ENCODE data around the gene RAPGEF6.

The RAPGEF6 gene

GRCh38 chr5:131640043-131640856 lies 5.2 kb upstream of the RAPGEF6 start:
- Histone ChIP-seq H3K36me3 (ENCODE audit: control insufficient read depth, insufficient read depth, low read length) (peaks cover 10% of the 10 kb centered on the region), H3K4me3 (ENCODE audit: extremely low read depth, insufficient read depth, low read length, poor library complexity, severe bottlenecking) (no peak overlapping the region), H3K4me1 (ENCODE audit: control insufficient read depth, insufficient read depth, low read length, poor library complexity, severe bottlenecking) (no peaks in the 10 kb centered on the region), H3K9me3 (ENCODE audit: control insufficient read depth, low read length) (no peaks in the 10 kb centered on the region), H3K27ac (ENCODE audit: low read depth, low read length, severe bottlenecking) (no peak overlapping the region)
- WGBS, 2 experiments (ENCODE audit: insufficient coverage in 2 of 2): 92 to 100% methylated on average over 2 of the region's 5 CpGs

DNA sequence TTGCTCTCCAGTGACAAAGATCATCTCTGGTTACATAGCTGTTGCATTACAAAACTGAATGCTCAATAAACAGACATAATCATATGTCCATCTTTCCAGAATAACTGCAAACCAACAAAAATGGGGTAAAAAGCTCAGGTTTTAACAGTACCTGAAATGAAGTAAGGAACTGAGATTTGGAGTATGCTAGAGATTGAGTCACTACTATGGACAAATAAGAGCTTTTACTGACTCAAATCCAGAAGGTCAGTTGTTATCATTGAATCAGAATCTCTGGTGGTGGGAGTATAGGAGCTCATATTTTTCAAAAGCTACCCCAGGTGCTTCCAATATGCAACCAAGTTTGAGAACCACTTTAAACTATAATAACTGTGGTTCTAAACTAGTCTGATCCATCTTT lies 4.1 kb upstream of the RAPGEF6 start:
- no peak overlapping the region for H3K4me3 ChIP-seq (ENCODE audit: extremely low read depth, insufficient read depth, low read length, poor library complexity, severe bottlenecking)
- H3K9me3 ChIP-seq (ENCODE audit: control insufficient read depth, low read length): no peaks in the 10 kb centered on the region
- no peak overlapping the region for H3K27ac ChIP-seq (ENCODE audit: low read depth, low read length, severe bottlenecking)
- H3K4me1 ChIP-seq (ENCODE audit: control insufficient read depth, insufficient read depth, low read length, poor library complexity, severe bottlenecking): no peaks in the 10 kb centered on the region
- no peaks in the 10 kb centered on the region for H3K36me3 ChIP-seq (ENCODE audit: control insufficient read depth, insufficient read depth, low read length)

DNA sequence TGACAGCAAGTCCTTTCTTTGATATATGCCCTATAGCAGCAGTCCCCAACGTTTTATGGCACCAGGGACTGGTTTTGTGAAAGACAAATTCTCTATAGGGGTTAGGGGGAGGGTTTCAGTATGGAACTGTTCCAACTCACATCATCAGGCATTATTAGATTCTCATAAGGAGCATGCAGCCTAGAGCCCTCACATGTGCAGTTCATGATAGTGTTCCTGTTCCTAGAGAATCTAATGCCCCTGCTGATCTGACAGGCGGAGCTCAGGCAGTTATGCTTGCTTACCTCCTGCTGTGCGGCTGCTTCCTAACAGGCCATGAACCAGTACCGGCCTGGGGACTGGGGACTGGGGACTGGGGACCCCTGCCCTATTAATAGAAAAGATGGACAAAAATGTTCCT lies 2.7 kb upstream of the RAPGEF6 start:
- WGBS, 2 experiments (ENCODE audit: insufficient coverage in 2 of 2): 83 to 88% methylated on average over 1 to 2 of the region's 4 CpGs
- H3K36me3 ChIP-seq (ENCODE audit: control insufficient read depth, insufficient read depth, low read length): no peaks in the 10 kb centered on the region
- no peak overlapping the region for H3K4me3 ChIP-seq (ENCODE audit: extremely low read depth, insufficient read depth, low read length, poor library complexity, severe bottlenecking)
- no peak overlapping the region for H3K27ac ChIP-seq (ENCODE audit: low read depth, low read length, severe bottlenecking)
- peaks cover 6% of the 10 kb centered on the region for H3K4me1 ChIP-seq (ENCODE audit: control insufficient read depth, insufficient read depth, low read length, poor library complexity, severe bottlenecking)
- no peaks in the 10 kb centered on the region for H3K9me3 ChIP-seq (ENCODE audit: control insufficient read depth, low read length)

DNA sequence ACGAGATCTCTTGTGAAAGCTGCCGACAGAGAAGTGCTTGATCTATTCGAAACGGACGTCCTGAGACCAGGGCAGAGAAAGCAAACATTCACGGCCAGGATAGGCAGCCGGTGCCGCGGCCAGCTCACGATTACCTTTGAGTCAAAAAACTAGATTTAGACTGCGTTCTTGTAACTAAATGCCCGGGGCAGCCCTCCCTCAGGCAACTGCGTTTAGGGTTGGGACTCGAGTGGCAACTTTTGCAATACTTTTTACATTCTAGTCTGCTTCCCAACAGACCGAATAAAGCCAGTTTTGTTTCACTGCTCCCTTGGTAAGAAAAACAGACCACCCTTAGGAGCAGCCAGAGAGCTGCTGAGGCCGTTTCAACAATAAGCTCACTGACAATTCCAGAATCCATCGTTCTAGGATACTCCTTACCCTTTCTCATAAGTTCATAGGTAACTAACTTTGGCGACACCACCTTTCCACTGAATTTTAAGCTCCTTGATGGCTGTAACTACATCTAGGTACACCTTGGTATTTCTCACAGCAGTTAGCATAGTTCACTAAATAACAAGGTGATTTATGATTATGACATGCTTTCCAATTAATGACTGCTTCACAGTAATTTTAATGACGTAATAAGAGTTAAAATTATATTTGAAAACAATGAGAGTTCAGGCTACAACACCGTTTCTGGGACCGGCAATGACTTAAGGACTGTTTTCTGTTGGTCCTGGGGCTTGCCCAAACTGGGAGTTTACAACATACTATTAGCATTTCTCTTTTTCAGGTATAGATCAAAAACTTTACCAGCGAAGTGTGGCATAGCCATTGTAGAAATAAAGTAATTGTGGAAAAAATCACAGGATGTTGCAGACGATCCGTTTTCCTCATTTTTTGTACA lies 899 bp upstream of the RAPGEF6 start:
- Histone ChIP-seq H3K4me3 (ENCODE audit: extremely low read depth, insufficient read depth, low read length, poor library complexity, severe bottlenecking) (peak overlapping the region; percentile 86), H3K27ac (ENCODE audit: low read depth, low read length, severe bottlenecking) (peak overlapping the region; percentile 98), H3K36me3 (ENCODE audit: control insufficient read depth, insufficient read depth, low read length) (no peaks in the 10 kb centered on the region), H3K9me3 (ENCODE audit: control insufficient read depth, low read length) (no peaks in the 10 kb centered on the region), H3K4me1 (ENCODE audit: control insufficient read depth, insufficient read depth, low read length, poor library complexity, severe bottlenecking) (peaks cover 11% of the 10 kb centered on the region)
- WGBS, 2 experiments (ENCODE audit: insufficient coverage in 2 of 2): 0 to 1% methylated on average over 17 to 18 of the region's 24 CpGs

DNA sequence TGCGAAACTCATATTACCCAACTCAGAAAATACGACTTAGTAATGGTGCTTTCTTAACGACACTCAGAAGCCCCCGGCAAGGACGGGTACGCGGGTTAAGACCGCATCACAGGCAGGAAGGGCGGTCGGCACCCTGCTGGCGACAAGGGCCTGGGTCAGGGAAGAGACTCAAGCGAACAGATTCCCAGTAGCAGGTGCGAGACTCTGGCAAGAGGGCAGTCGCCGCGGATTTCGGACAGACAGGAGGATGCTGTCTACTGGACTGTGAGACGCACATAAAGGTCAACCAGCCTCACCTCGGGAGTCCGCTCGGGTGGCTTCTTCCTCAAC lies 398 bp downstream of the RAPGEF6 start:
- WGBS, 2 experiments (ENCODE audit: insufficient coverage in 2 of 2): 0% methylated on average over 19 to 21 of the region's 21 CpGs
- Histone ChIP-seq H3K4me1 (ENCODE audit: control insufficient read depth, insufficient read depth, low read length, poor library complexity, severe bottlenecking) (peaks cover 11% of the 10 kb centered on the region), H3K36me3 (ENCODE audit: control insufficient read depth, insufficient read depth, low read length) (no peaks in the 10 kb centered on the region), H3K9me3 (ENCODE audit: control insufficient read depth, low read length) (no peaks in the 10 kb centered on the region), H3K27ac (ENCODE audit: low read depth, low read length, severe bottlenecking) (peak overlapping the region; percentile 98), H3K4me3 (ENCODE audit: extremely low read depth, insufficient read depth, low read length, poor library complexity, severe bottlenecking) (peak overlapping the region; percentile 86)

GRCh38 chr5:131634238-131634637 lies 791 bp downstream of the RAPGEF6 start:
- peak overlapping the region; percentile 98 for H3K27ac ChIP-seq (ENCODE audit: low read depth, low read length, severe bottlenecking)
- WGBS, 2 experiments (ENCODE audit: insufficient coverage in 2 of 2): 10 to 12% methylated on average over 3 to 4 of the region's 4 CpGs
- peak overlapping the region; percentile 86 for H3K4me3 ChIP-seq (ENCODE audit: extremely low read depth, insufficient read depth, low read length, poor library complexity, severe bottlenecking)
- H3K36me3 ChIP-seq (ENCODE audit: control insufficient read depth, insufficient read depth, low read length): no peaks in the 10 kb centered on the region
- no peaks in the 10 kb centered on the region for H3K9me3 ChIP-seq (ENCODE audit: control insufficient read depth, low read length)
- H3K4me1 ChIP-seq (ENCODE audit: control insufficient read depth, insufficient read depth, low read length, poor library complexity, severe bottlenecking): peaks cover 11% of the 10 kb centered on the region

DNA sequence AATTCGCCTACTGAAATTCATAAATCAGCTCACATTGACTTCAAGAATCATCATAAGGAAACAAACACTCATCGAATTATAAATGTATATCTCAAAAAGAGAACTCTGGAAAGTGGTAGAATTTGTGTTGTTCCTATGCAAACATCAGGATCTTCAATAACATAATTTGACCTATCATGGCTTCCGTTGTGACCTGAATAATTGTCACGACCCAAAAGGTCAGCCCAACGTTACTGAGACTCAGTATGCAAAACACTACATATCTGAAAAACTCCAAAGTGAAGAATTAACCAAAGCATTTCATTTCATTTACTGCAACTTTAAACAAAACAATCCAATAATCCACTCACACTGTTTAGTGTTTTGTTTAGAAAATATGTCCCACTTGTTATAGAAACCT lies 1.2 kb downstream of the RAPGEF6 start:
- Histone ChIP-seq H3K4me1 (ENCODE audit: control insufficient read depth, insufficient read depth, low read length, poor library complexity, severe bottlenecking) (peaks cover 11% of the 10 kb centered on the region), H3K36me3 (ENCODE audit: control insufficient read depth, insufficient read depth, low read length) (no peaks in the 10 kb centered on the region), H3K9me3 (ENCODE audit: control insufficient read depth, low read length) (no peaks in the 10 kb centered on the region), H3K27ac (ENCODE audit: low read depth, low read length, severe bottlenecking) (no peak overlapping the region), H3K4me3 (ENCODE audit: extremely low read depth, insufficient read depth, low read length, poor library complexity, severe bottlenecking) (peak overlapping the region; percentile 86)
- WGBS, 2 experiments (ENCODE audit: insufficient coverage in 2 of 2): 20 to 58% methylated on average over 1 to 4 of the region's 5 CpGs

GRCh38 chr5:131630963-131631350 lies 4.1 kb downstream of the RAPGEF6 start:
- H3K9me3 ChIP-seq (ENCODE audit: control insufficient read depth, low read length): no peaks in the 10 kb centered on the region
- peaks cover 2% of the 10 kb centered on the region for H3K36me3 ChIP-seq (ENCODE audit: control insufficient read depth, insufficient read depth, low read length)
- H3K4me1 ChIP-seq (ENCODE audit: control insufficient read depth, insufficient read depth, low read length, poor library complexity, severe bottlenecking): peaks cover 11% of the 10 kb centered on the region
- no peak overlapping the region for H3K27ac ChIP-seq (ENCODE audit: low read depth, low read length, severe bottlenecking)
- H3K4me3 ChIP-seq (ENCODE audit: extremely low read depth, insufficient read depth, low read length, poor library complexity, severe bottlenecking): no peak overlapping the region
- 79 to 84% methylated on average over 3 of the region's 4 CpGs for WGBS, 2 experiments (ENCODE audit: insufficient coverage in 2 of 2)

- no peak overlapping the region for H3K27ac ChIP-seq (ENCODE audit: low read depth, low read length, severe bottlenecking)
- no peaks in the 10 kb centered on the region for H3K9me3 ChIP-seq (ENCODE audit: control insufficient read depth, low read length)
- peaks cover 11% of the 10 kb centered on the region for H3K4me1 ChIP-seq (ENCODE audit: control insufficient read depth, insufficient read depth, low read length, poor library complexity, severe bottlenecking)
- peaks cover 2% of the 10 kb centered on the region for H3K36me3 ChIP-seq (ENCODE audit: control insufficient read depth, insufficient read depth, low read length)
- WGBS, 2 experiments (ENCODE audit: insufficient coverage in 2 of 2): 84 to 92% methylated on average over 3 to 4 of the region's 4 CpGs
- no peak overlapping the region for H3K4me3 ChIP-seq (ENCODE audit: extremely low read depth, insufficient read depth, low read length, poor library complexity, severe bottlenecking)
Measured at GRCh38 chr5:131630208-131630962, 4.6 kb downstream of the RAPGEF6 start.

GRCh38 chr5:131628990-131629389 lies 6.0 kb downstream of the RAPGEF6 start:
- no peaks in the 10 kb centered on the region for H3K9me3 ChIP-seq (ENCODE audit: control insufficient read depth, low read length)
- no peak overlapping the region for H3K27ac ChIP-seq (ENCODE audit: low read depth, low read length, severe bottlenecking)

More at GRCh38 chr5:131628990-131629389, 6.0 kb downstream of the RAPGEF6 start:
- no peak overlapping the region for H3K4me3 ChIP-seq (ENCODE audit: extremely low read depth, insufficient read depth, low read length, poor library complexity, severe bottlenecking)
- WGBS, 2 experiments (ENCODE audit: insufficient coverage in 2 of 2): 100% methylated on average over 1 of the region's 1 CpG
- peaks cover 5% of the 10 kb centered on the region for H3K36me3 ChIP-seq (ENCODE audit: control insufficient read depth, insufficient read depth, low read length)
- peaks cover 11% of the 10 kb centered on the region for H3K4me1 ChIP-seq (ENCODE audit: control insufficient read depth, insufficient read depth, low read length, poor library complexity, severe bottlenecking)

Measured in mesodermal cell (in vitro differentiated cells).